PC-9 (cell line): ENCODE data around the gene GAS2L1.

ENCODE experiments used
- EZH2 ChIP-seq: fragments of 200-600 bp; sonication (generic); IDR thresholded peaks from 2 replicates; pipeline ENCODE4 v1.8.0; 2017; ENCODE audit warnings: antibody characterized with exemption, low read depth
- TF ChIP-seq, protein P1 (sequence below): fragments of 200-600 bp; sonication (generic); conservative IDR thresholded peaks from 2 replicates; pipeline ENCODE4 v1.6.1; 2017; ENCODE audit warnings: mixed run types, antibody characterized with exemption, mild to moderate bottlenecking, moderate library complexity

DNA sequence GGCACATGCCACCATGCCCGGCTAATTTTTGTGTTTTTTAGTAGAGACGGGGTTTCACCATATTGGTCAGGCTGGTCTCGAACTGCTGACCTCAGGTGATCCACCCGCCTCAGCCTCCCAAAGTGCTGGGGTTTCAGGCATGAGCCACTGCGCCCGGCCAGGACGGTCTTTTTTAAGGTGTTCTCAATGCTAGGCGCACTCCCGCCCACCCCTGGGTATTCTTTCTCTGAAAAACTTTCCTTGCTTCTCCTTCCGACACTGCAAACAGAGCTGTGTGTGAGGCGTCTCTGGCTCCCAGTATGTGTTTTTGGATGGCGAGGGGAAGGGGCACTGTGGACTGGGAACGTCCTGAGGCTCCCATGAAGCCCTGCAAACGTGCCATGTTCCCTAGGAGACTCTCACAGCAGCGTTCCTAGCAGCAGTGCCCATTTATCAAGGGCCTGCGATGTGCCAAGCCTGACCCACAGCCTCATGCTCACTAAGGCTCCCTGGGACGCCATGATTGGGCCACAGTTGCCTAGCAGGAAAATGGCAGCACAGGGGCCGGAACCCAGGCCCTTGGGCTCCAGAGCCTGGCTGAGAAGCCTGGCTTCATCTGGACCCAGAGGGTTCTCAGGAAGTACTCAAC lies 11.5 kb downstream of the GAS2L1 start:
- TF ChIP-seq, protein P1, sequence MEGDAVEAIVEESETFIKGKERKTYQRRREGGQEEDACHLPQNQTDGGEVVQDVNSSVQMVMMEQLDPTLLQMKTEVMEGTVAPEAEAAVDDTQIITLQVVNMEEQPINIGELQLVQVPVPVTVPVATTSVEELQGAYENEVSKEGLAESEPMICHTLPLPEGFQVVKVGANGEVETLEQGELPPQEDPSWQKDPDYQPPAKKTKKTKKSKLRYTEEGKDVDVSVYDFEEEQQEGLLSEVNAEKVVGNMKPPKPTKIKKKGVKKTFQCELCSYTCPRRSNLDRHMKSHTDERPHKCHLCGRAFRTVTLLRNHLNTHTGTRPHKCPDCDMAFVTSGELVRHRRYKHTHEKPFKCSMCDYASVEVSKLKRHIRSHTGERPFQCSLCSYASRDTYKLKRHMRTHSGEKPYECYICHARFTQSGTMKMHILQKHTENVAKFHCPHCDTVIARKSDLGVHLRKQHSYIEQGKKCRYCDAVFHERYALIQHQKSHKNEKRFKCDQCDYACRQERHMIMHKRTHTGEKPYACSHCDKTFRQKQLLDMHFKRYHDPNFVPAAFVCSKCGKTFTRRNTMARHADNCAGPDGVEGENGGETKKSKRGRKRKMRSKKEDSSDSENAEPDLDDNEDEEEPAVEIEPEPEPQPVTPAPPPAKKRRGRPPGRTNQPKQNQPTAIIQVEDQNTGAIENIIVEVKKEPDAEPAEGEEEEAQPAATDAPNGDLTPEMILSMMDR, result no peak
- TF ChIP-seq EZH2, result no peak
